Measurements from ENCODE around the gene UGT1A4. TPM values are rescaled to one million over a fixed set of nuclear protein-coding genes. Genes with fewer than 3 reads are reported as not detected.

UGT1A4 gene
- total RNA-seq, 1 donor from 2014 or later: 0.26 TPM

DNA sequence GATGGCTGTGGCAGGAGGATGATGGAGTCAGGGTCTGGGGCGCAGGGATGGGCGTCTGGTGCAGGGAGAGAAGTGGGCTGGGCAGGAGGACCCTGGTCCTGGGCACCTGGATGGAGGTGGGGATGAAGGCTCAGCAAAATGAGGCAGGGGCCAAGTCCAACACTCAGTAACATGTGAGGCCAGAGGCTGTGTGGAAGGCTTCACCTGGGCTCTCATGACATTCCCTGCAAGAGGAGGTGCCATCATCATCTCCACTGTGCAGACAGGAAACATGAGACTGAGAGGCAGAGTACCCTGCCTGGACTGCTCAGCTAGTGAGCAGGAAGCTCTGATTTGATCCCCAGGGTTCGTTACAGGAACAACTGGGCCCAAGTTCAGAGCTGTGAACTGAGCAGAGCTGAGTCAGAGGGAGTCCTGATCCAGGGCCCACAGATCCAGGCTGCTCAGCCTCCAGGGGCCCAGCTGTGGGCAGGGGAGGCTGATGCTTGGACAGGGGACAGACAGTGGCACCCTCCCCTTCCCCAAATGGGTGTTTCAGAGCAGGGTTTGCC lies 98.9 kb downstream of the UGT1A4 start:
- no peak for FAIRE-seq
- TF ChIP-seq, protein P1, sequence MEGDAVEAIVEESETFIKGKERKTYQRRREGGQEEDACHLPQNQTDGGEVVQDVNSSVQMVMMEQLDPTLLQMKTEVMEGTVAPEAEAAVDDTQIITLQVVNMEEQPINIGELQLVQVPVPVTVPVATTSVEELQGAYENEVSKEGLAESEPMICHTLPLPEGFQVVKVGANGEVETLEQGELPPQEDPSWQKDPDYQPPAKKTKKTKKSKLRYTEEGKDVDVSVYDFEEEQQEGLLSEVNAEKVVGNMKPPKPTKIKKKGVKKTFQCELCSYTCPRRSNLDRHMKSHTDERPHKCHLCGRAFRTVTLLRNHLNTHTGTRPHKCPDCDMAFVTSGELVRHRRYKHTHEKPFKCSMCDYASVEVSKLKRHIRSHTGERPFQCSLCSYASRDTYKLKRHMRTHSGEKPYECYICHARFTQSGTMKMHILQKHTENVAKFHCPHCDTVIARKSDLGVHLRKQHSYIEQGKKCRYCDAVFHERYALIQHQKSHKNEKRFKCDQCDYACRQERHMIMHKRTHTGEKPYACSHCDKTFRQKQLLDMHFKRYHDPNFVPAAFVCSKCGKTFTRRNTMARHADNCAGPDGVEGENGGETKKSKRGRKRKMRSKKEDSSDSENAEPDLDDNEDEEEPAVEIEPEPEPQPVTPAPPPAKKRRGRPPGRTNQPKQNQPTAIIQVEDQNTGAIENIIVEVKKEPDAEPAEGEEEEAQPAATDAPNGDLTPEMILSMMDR (IDR thresholded peaks at IDR 0.05; ENCODE audit: insufficient read depth, low read length, severe bottlenecking): no peak
- no peak for DNase-seq (ENCODE audit: low read depth)

DNA sequence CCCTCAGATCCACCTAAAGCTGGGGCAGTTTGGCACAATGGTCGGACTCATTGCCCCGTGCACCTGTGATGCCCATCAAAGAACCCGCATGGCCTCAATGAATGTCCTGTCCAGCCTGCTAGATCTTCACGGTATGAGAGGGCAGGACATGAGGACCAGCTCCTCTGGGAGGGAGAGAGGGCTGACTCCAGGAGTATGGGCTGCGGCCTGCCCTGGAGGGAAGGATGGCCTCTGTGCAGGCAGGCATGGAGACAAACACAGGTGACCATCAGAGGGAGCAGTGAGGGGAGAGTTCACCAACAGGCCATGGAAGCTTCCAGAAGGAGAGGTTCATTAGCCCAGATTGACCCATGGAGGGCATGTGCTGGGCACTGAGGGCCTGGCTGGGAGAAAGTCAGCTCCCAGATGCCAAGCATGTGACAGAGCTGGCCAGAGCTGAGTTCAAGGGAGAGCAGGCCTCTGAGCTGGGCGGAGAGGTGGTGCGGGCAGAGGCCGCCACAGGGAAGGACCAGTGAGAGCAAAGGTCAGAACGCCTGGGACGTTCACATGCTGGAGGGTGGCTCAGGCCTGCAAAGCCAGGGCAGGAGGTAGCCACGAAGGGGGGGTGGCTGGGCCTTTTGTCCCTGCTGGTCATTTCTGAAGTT lies 99.6 kb downstream of the UGT1A4 start:
- DNase-seq (ENCODE audit: low read depth): no peak
- TF ChIP-seq, protein P1 (IDR thresholded peaks at IDR 0.05; ENCODE audit: insufficient read depth, low read length, severe bottlenecking): no peak
- no peak for FAIRE-seq
- Histone ChIP-seq H3K27me3 (ENCODE audit: control insufficient read depth, insufficient read depth, low read length) (peaks cover 2% of the 10 kb centered on the region), H3K36me3 (ENCODE audit: control insufficient read depth, insufficient read depth, low read length) (no peaks in the 10 kb centered on the region), H3K4me3 (ENCODE audit: low read depth, low read length) (no peak overlapping the region)

More for the DNA sequence above, 98.9 kb downstream of the UGT1A4 start:
- H3K27me3 ChIP-seq (ENCODE audit: control insufficient read depth, insufficient read depth, low read length): peaks cover 2% of the 10 kb centered on the region
- no peaks in the 10 kb centered on the region for H3K36me3 ChIP-seq (ENCODE audit: control insufficient read depth, insufficient read depth, low read length)
- no peak overlapping the region for H3K4me3 ChIP-seq (ENCODE audit: low read depth, low read length)

DNA sequence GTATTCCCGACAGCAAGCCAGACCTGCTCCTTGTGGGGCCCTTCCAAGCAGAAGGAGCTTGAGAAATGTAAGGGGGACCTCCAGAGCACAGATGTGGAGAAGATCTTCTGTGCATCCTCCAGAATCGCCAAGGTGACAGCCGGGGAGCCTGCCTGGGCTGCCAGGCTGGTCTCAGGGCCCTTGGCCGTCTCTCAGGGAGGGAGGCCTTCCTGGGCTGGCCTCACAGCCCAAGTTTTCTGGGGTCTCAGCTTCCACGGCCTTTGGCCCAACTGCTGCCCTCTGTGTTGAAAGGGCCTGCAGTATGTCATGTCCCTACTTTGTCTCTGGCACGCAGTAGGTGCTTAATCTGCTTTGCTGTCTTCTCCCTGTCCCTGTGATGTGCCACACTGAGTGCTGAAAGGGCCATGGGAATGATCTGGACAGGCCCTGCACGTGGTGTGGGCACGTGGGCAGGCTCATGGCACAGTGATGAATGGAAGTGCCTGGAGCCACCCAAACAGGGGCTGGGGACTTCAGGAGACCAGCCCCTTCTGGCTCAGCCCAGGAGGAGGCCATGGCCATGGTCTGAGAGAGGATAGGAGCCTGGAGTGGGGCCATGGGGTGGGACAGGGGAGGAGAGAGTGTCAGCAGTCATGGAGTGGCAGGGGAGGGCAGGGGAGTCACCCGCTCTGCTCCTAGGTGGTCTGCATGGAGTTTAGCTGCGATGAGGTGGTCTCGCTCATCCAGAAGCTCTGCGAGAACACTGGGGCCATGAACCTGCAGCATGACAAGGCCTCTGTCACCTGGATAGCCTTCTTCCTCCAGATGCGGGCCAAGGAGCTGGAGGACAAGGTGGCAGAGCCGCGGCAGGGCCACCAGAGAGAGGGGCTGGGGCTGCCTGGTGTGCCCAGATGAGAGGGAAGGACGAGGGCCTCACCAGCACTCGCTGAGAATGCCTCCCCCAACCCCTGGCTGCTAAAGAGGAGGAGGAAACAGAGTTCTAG lies 100.4 kb downstream of the UGT1A4 start:
- DNase-seq (ENCODE audit: low read depth): no peak
- H3K36me3 ChIP-seq (ENCODE audit: control insufficient read depth, insufficient read depth, low read length): no peaks in the 10 kb centered on the region
- TF ChIP-seq, protein P1 (IDR thresholded peaks at IDR 0.05; ENCODE audit: insufficient read depth, low read length, severe bottlenecking): no peak
- FAIRE-seq: no peak
- no peaks in the 10 kb centered on the region for H3K27me3 ChIP-seq (ENCODE audit: control insufficient read depth, insufficient read depth, low read length)
- no peak overlapping the region for H3K4me3 ChIP-seq (ENCODE audit: low read depth, low read length)

DNA sequence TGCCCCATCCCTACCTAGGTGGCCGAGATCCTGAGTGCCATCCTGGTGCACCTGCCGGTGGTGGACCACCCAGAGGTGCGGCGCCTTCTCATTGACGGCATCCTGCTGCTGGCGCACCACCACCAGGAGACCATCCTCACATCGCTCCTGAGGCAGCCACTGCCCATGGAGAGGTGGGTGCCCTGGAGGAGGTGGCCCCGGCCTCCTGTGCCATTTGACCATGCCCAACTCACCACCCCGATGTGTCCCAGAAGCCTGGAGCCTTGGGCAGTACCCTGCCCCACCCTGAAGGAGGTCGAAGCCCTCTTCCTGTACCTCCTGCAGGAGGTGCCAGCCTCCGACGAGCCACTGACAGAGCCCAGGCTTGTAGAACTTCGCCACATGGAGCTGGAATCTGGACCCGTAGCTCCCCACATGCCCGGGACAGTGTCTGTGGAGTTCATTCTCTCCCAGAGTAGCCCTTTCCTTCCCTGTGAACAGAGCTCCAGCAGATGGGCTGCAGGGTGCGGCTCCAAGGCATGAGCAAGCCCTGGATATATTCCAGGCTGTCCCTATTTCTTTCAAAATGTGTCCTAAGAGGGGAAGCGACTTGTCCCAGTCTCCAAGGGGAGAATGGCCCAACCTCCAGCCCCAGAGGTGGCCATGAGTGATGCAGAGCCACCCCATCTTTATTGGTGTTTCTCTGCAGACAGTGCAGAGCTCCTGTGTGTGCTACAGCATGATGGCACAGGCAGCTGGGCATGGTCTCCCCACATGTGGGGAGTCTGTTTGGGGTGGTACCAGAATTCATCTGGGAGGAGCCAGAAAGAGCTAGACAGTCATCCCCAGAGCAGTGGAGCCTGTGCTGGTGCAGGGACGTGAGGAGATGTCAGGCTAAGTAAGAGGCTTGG lies 101.6 kb downstream of the UGT1A4 start:
- TF ChIP-seq, protein P1 (IDR thresholded peaks at IDR 0.05; ENCODE audit: insufficient read depth, low read length, severe bottlenecking): no peak
- DNase-seq (ENCODE audit: low read depth): no peak
- no peaks in the 10 kb centered on the region for H3K36me3 ChIP-seq (ENCODE audit: control insufficient read depth, insufficient read depth, low read length)
- FAIRE-seq: no peak
- H3K27me3 ChIP-seq (ENCODE audit: control insufficient read depth, insufficient read depth, low read length): no peaks in the 10 kb centered on the region
- H3K4me3 ChIP-seq (ENCODE audit: low read depth, low read length): no peak overlapping the region

DNA sequence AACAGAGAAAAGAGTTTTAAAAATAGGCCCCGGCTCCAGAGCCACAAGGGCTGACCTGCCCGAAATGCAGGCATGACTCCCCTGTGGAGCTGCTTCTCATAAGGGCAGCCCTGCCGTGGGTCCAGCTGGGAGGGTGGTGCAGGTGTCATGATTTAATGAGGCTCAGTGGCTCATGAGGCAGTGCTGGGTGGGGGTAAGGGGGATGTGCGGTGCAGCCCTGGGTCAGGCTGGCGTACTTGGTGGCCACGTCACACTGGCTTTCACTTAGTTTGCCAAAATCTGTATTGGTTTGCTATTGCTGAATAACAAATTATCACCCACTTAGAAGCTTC lies 102.2 kb downstream of the UGT1A4 start:
- FAIRE-seq (no peak), DNase-seq (ENCODE audit: low read depth) (no peak)
- no peaks in the 10 kb centered on the region for H3K27me3 ChIP-seq (ENCODE audit: control insufficient read depth, insufficient read depth, low read length)
- H3K4me3 ChIP-seq (ENCODE audit: low read depth, low read length): no peak overlapping the region
- no peaks in the 10 kb centered on the region for H3K36me3 ChIP-seq (ENCODE audit: control insufficient read depth, insufficient read depth, low read length)
- TF ChIP-seq, protein P1 (IDR thresholded peaks at IDR 0.05; ENCODE audit: insufficient read depth, low read length, severe bottlenecking): no peak

Measured in bronchial epithelial cell (primary cell).